ENCODE results near the gene USP32. TPM values are rescaled to one million over a fixed set of nuclear protein-coding genes. Genes with fewer than 3 reads are reported as not detected.

Gene USP32
- total RNA-seq, 1 donor from 2014 or later: 37.4 TPM

DNA sequence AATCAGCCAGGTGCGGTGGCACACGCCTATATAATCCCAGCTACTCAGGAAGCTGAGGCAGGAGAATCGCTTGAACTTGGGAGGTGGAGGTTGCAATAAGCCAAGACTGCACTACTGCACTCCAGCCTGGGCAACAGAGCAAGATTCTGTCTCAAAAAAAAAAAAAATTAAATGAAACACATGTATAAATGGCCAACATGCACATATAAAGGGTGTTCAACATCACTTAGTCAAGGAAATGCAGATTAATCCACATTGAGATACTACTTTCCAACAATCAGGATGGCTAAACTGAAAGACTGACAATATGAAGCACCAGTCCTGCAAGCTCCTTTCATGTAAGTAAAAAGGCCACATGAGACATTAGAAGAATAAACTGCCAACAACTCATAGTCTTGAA, 20.5 kb downstream of the USP32 start:
- H3K27me3 Mint-ChIP-seq (ENCODE audit: unreplicated experiment): no peaks in the 10 kb centered on the region
- DNase-seq (ENCODE audit: low spot score): no peak
- no peaks in the 10 kb centered on the region for H3K36me3 Mint-ChIP-seq (ENCODE audit: low read depth, unreplicated experiment)
- no peak overlapping the region for H3K27ac Mint-ChIP-seq (ENCODE audit: unreplicated experiment)
- no peaks in the 10 kb centered on the region for H3K9me3 Mint-ChIP-seq (ENCODE audit: unreplicated experiment)
- H3K4me3 Mint-ChIP-seq (ENCODE audit: unreplicated experiment): no peak overlapping the region
- TF ChIP-seq, protein P1, sequence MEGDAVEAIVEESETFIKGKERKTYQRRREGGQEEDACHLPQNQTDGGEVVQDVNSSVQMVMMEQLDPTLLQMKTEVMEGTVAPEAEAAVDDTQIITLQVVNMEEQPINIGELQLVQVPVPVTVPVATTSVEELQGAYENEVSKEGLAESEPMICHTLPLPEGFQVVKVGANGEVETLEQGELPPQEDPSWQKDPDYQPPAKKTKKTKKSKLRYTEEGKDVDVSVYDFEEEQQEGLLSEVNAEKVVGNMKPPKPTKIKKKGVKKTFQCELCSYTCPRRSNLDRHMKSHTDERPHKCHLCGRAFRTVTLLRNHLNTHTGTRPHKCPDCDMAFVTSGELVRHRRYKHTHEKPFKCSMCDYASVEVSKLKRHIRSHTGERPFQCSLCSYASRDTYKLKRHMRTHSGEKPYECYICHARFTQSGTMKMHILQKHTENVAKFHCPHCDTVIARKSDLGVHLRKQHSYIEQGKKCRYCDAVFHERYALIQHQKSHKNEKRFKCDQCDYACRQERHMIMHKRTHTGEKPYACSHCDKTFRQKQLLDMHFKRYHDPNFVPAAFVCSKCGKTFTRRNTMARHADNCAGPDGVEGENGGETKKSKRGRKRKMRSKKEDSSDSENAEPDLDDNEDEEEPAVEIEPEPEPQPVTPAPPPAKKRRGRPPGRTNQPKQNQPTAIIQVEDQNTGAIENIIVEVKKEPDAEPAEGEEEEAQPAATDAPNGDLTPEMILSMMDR (IDR thresholded peaks at IDR 0.05; ENCODE audit: unreplicated experiment): no peak
- H3K4me1 Mint-ChIP-seq (ENCODE audit: unreplicated experiment): peaks cover 6% of the 10 kb centered on the region

DNA sequence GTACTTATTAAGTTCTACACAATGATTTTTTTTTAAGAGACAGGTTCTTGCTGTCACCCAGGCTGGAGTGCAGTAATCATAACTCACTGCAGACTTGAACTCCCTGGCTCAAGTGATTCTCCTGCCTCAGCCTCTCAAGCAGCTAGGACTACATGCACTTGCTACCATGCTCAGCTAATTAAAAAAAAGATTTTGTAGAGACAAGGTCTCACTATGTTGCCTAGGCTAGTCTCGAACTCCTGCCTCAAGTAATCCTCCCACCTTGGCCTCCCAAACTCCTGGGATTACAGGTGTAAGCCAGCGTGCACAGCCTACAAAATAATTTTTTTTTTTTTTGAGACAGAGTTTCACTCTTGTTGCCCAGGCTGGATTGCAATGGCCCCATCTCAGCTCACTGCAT, 22.2 kb downstream of the USP32 start:
- no peak for DNase-seq (ENCODE audit: low spot score)
- no peaks in the 10 kb centered on the region for H3K36me3 Mint-ChIP-seq (ENCODE audit: low read depth, unreplicated experiment)
- TF ChIP-seq, protein P1 (IDR thresholded peaks at IDR 0.05; ENCODE audit: unreplicated experiment): no peak
- H3K9me3 Mint-ChIP-seq (ENCODE audit: unreplicated experiment): no peaks in the 10 kb centered on the region
- H3K27ac Mint-ChIP-seq (ENCODE audit: unreplicated experiment): no peak overlapping the region
- no peak overlapping the region for H3K4me3 Mint-ChIP-seq (ENCODE audit: unreplicated experiment)
- no peaks in the 10 kb centered on the region for H3K27me3 Mint-ChIP-seq (ENCODE audit: unreplicated experiment)
- peaks cover 6% of the 10 kb centered on the region for H3K4me1 Mint-ChIP-seq (ENCODE audit: unreplicated experiment)

DNA sequence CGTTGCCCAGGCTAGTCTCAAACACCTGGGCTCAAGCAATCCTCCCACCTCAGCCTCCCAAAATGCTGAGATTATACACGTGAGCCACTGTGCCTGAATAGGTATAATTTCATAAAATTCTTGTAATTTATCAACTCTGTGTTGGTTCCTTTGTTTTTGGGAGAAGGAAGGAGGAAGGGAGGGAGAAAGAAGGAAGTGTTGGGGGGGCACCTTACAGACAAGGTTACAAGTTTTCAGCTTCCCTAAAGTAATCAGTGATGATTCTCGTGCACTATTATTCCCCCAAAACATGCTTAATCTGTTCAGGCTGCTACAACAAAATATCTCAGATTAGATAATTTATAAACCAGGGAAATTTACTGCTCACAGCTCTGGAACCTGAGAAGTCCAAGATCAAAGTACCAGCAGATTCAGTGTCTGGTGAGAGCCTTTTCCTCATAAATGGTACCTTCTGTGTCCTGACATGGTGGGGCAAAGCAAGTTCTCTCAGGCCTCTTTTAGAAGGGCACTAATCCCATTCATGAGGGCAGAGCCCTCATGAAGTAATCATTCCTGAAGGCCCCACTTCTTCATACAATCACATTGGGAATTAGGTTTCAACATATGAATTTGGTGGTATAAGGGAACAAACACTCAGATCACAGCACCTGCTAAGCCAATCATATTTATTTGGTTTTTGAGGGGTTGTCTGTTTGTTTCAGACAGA, 28.1 kb downstream of the USP32 start:
- Mint-ChIP-seq H3K4me1 (ENCODE audit: unreplicated experiment) (peaks cover 5% of the 10 kb centered on the region), H3K27ac (ENCODE audit: unreplicated experiment) (no peak overlapping the region), H3K27me3 (ENCODE audit: unreplicated experiment) (no peaks in the 10 kb centered on the region), H3K36me3 (ENCODE audit: low read depth, unreplicated experiment) (no peaks in the 10 kb centered on the region), H3K9me3 (ENCODE audit: unreplicated experiment) (no peaks in the 10 kb centered on the region), H3K4me3 (ENCODE audit: unreplicated experiment) (no peak overlapping the region)
- TF ChIP-seq, protein P1 (IDR thresholded peaks at IDR 0.05; ENCODE audit: unreplicated experiment): no peak
- no peak for DNase-seq (ENCODE audit: low spot score)

DNA sequence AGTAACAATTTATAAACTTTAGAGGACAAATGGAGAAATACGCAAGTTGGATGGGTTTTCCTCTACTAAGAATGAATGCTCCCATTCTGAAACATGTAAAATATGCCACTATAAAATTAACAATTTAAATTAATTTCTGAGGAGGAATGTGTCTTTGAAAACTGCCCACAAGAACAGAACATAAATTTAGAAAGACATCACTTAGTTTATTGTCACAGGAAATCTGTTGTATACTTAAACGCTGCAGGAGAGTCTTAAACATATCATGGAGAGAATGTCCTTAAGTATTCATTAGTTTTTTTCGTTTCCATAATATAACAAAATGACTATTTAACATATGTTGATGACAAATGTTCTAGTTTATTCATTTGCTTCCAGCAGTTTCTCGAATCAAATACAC, 29.6 kb downstream of the USP32 start:
- H3K4me1 Mint-ChIP-seq (ENCODE audit: unreplicated experiment): peaks cover 5% of the 10 kb centered on the region
- TF ChIP-seq, protein P1 (IDR thresholded peaks at IDR 0.05; ENCODE audit: unreplicated experiment): no peak
- H3K4me3 Mint-ChIP-seq (ENCODE audit: unreplicated experiment): no peak overlapping the region
- no peak for DNase-seq (ENCODE audit: low spot score)
- no peaks in the 10 kb centered on the region for H3K27me3 Mint-ChIP-seq (ENCODE audit: unreplicated experiment)
- no peak overlapping the region for H3K27ac Mint-ChIP-seq (ENCODE audit: unreplicated experiment)
- H3K36me3 Mint-ChIP-seq (ENCODE audit: low read depth, unreplicated experiment): no peaks in the 10 kb centered on the region
- H3K9me3 Mint-ChIP-seq (ENCODE audit: unreplicated experiment): no peaks in the 10 kb centered on the region

DNA sequence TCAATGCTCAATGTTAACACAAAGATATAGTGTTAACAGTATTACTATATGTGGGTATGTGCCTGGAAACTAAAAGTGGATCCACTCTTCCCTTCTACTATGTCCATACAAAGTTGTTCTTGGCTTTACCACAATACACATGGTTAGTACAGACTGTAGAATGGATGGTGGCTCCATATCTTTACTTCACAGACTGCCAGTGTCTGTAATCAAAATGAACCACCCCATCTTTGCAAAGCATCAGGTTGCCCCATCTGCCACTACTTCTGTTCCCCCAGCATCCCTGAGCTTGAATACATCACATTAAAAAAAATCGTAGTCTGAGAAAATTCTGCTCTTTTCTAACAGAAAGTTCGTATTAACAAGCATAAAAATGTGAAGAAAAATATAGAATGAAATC, 30.0 kb downstream of the USP32 start:
- TF ChIP-seq, protein P1 (IDR thresholded peaks at IDR 0.05; ENCODE audit: unreplicated experiment): no peak
- H3K9me3 Mint-ChIP-seq (ENCODE audit: unreplicated experiment): no peaks in the 10 kb centered on the region
- H3K4me3 Mint-ChIP-seq (ENCODE audit: unreplicated experiment): no peak overlapping the region
- no peaks in the 10 kb centered on the region for H3K36me3 Mint-ChIP-seq (ENCODE audit: low read depth, unreplicated experiment)
- no peaks in the 10 kb centered on the region for H3K27me3 Mint-ChIP-seq (ENCODE audit: unreplicated experiment)
- no peak for DNase-seq (ENCODE audit: low spot score)
- peaks cover 5% of the 10 kb centered on the region for H3K4me1 Mint-ChIP-seq (ENCODE audit: unreplicated experiment)
- no peak overlapping the region for H3K27ac Mint-ChIP-seq (ENCODE audit: unreplicated experiment)
